Right ventricle myocardium inferior (tissue), 1 donor: ENCODE results near the gene CLTCL1. TPM values are rescaled to one million over a fixed set of nuclear protein-coding genes. Genes with fewer than 3 reads are reported as not detected.
A peak's percentile ranks its signal among the peaks of the same experiment; 100 is the strongest.
"Not testable (repeated sequence)": the region's sequence is repeated elsewhere in the genome, so short reads cannot be mapped to it uniquely, and the experiment has no call there.

Experiments used
- ATAC-seq: fragments of 200-7000 bp; cut with Tn5 transposase; one replicate; pipeline ENCODE4 v1.9.1; 2020; ENCODE audit warnings: mild to moderate bottlenecking, moderate library complexity
- DNase-seq: peaks from one replicate; pipeline ENCODE4 v3.0.0; 2021; ENCODE audit errors: missing footprints
- intact Hi-C: fragments of 100-400 bp; cut with DNase I; formaldehyde crosslinking; loops from one replicate; pipeline ENCODE4 v1.11.0; 2022
- long read RNA-seq: library from polyadenylated mRNA; unstranded; transcript quantifications from one replicate; pipeline ENCODE4 v2.0.0, GENCODE V29; 2021
- total RNA-seq: library from RNA; stranded (reverse); fragmentation: NEBNext Ultra II Directional; extraction: Animal tissue kit (Norgen Biotek cat#: 25700); gene quantifications from one replicate; pipeline ENCODE4 v1.2.1, GENCODE V29; 2021
- donor health status: DM: no; HTN: yes; CAD: no; lungs with severe emphysema.

CLTCL1 gene
- 8.3 TPM for total RNA-seq
- long read RNA-seq, full-length matches to known transcripts: 5 of 8 reads
- long read RNA-seq, partial matches to known transcripts: 1 of 8 reads
- long read RNA-seq, other reads (novel, unspliced or antisense): 2 of 8 reads

DNA sequence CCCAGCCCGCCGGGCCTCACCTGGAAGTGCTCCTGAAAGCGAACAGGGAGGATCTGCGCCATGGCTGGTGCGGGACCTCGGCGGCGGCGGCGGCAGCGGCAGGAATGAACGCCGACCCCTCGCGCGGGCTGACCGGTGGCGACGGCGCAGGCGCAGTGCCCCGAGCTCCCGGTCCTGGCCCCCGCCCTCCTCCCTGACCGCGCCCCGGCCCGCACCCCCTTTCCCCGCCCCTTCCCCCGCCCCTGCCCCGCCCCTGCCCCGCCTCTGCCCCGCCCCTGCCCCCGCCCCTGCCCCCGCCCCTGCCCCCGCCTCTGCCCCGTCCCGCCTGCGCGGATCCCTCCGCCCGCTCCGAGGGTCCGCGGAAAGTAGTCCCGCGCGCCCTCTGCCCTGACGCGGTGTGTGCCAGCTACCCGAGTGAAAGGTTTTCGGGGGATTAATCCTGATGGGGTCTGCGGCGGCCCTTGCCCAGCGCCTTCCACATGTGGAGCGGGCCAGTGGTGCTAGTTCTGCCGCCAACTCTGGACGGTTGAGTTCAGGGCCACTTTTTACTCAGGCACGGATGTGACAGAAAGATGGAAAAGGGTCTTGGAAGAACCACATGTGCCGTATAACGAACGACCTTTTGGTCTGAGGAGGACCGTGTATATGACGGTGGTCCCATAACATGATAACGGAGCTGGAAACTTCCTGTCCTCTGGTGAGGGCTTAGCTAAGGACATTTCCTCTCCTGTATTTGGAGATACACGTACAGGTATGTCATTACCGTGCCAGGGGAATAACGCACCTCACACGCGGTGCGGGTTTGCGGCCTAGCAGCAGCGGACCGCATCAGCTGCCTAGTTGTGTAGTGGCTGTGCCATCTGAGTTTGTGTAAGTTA, at the start of gene CLTCL1:
CLTCL1 (minus strand) TSS at position 140 of the 878 bp plus-strand sequence; CDS start at position 62, 78 bp downstream.
- intact Hi-C loops: loop anchor here (2.0 to 5.0 kb wide), 4 partner anchors 73 to 185 kb away; partner anchors contain the start of genes CDC45, HIRA, MRPL40 and SLC25A1
- DNase-seq: peak; percentile 92
- peak; percentile 90 for ATAC-seq

DNA sequence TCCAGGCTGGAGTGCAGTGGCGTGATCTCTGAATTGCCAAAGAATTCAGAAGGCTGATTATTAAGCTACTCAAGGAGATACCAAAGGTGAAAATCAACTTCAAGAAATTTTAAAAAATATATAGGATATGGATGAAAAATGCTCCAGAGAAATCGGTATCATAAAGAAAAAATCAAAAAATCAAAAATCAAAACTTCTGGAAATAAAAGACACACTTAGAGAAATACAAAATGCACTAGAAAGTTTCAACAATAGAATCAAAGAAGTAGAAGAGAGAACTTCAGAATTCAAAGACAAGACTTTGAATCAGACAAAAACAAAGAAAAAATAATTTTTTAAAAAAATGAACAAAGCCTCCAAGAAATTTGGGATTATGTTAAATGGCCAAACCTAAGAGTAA, 45.6 kb upstream of the CLTCL1 start:
- intact Hi-C loops: no loop called here
- ATAC-seq: no peak
- no peak for DNase-seq

DNA sequence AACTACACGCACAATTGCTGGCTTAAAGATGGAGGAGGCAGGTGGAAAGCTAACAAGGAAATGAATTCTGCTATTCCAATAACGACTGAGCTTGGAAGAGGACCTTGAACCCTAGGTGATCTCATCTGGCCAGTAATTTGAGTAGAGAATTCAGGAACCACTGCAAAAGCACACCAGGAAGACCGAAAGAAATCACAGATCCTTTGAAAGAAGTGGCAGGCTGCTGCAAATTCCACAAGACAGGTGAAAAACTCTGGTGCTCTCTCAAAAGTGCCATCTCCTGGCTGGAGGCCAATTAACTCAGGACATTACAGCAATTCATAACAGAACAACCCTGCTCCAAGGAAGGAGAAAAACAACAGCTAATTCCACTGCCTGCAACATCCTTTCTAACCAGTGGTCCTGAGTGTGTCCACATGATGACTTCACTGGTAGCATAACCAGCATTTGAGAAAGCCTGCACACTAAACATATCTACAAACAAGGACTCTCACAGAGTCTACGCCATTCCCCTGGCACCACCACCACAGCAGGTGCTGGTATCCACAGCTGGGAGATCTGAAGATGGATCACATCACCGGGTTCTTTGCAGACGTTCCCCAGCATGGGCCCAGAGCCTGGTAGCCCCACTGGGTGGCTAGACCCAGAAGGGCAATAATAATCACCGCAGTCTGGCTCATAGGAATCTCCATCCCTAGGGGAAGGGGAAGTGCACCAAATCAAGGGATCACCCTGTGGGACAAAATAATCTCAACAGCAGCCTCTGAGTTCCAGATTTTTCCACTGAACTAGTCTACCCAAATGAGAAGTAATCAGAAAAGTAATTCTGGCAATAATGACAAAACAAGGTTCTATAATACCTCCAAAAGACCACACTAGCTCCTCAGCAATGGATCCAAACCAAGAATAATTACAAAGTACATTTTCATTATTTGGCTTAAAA, 44.9 kb upstream of the CLTCL1 start:
- ATAC-seq: no peak
- DNase-seq: no peak
- intact Hi-C loops: no loop called here

DNA sequence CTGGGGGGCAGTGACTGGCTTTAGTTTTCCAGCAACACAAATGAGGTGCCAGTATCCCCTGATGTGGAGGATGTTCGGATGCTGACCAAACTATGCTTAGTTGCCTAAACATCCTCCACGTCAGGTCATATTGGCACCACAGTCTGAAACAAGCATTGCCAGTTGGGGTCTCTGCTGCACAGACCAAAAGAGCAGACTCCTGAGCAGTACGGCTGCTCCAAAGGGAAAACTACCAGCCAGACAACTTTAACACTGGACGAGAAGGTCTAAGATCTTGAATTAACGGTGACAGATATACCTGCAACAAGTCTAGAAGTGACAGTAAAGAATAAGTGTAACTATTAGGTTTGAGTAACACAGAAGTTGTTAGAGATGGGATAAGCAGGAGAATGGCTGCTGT, 40.5 kb upstream of the CLTCL1 start:
- ATAC-seq (no peak), DNase-seq (no peak)
- intact Hi-C loops: no loop called here

DNA sequence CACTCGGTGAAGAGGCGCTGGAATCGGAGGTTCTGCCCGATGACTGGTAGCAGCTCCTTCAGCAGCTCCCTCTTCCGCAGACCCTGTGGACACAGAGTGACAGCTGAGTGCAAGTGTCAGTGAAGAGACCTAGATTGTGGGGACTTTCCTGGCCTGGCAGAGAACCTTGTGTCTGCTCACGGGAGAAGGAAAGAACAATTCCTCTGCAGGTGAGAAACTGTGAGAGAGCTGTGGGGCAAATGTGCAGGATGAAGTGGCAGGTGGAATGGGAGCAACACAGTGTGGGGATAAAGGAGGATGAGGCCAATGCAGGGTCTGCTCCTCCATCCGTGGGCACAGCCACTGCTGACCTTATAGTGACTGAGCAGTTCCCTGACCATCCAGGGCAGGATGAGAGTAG, 40.0 kb upstream of the CLTCL1 start:
- ATAC-seq: no peak
- intact Hi-C loops: no loop called here
- DNase-seq: no peak

DNA sequence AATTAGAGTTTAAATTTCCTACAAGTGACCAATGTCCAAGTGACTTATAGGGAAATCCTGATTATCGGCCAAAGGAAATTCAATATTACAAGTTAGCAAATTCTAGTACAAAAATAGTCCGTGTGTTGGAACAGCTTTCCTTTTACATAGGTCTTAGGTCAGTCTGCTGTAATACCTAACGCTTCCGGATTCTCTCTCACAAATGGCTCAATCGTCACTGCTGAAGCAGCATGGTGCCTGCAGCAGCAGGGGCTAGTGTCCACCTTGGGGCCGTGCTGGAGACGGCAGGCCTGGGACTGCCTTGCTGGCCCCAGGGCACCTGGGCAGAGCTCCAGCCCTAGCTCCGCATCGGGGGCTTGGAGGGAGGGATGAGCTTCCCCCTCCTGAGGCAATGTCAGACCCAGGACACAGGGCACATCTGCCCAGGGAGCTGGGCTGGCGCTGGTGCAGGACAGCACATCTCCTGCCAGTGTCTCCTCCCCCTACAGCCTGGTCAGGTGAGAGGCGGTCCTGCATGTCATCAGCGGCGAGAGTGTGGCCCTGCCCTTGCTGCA, 39.4 kb upstream of the CLTCL1 start:
- DNase-seq: no peak
- intact Hi-C loops: no loop called here
- no peak for ATAC-seq

DNA sequence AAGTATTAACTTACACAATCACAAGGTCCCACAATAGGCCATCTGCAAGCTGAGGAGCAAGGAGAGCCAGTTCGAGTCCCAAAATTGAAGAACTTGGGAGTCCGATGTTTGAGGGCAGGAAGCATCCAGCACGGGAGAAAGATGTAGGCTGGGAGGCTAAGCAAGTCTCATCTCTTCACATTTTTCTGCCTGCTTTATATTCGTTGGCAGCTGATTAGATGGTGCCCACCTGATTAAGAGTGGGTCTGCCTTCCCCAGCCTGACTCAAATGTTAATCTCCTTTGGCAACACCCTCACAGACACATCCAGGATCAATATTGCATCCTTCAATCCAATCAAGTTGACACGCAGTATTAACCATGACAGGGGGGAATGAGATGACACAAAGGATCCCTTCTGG, 38.7 kb upstream of the CLTCL1 start:
- intact Hi-C loops, DNase-seq, ATAC-seq: not testable (repeated sequence)

DNA sequence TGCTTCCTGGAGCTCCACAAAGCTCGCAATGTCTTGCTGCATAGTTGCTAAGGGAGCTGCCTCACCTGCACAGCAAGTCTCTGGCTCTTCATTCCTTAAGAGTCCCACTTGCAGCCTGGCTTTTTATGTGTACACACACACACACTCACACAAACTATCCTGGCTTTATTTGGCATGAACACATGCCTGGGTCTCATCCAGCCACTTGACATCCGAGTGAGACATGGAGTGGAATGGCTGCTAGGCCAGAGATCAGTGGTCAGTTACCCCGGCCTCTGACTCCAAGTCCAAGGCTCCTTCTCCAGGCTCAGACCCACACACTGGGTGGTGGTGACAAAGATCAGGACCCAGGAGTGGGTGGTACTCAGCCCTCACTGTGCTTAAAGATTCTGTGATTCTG, 37.9 kb upstream of the CLTCL1 start:
- no peak for DNase-seq
- intact Hi-C loops: no loop called here
- peak; percentile 34 for ATAC-seq

DNA sequence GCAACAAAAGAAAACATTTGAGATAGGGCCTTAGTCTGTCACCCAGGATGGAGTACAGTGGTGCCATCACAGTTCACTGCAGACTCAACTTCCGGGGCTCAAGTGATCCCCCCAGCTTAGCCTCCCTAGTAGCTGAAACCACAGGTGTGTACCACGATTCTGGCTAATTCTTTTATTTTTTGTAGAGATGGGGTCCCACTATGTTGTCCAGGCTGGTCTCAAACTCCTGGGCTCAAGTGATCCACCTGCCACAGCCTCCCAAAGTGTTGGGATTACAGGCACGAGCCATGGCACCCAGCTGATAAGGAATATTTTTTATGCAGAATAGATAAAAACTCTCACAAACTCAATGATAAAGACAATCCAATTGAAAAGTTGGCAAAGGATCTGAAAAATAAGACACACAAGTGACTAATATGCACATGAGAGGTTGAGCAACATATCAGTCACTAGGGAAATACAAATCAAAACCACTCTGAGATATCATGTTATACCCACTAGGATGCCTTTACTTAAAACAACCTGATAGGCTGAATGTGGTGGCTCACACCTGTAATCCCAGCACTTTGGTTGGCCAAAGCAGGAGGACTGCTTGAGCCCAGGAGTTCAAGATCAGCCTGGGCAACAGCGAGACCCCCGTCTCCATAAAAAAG, 33.9 kb upstream of the CLTCL1 start:
- ATAC-seq: no peak
- no peak for DNase-seq
- intact Hi-C loops: no loop called here

DNA sequence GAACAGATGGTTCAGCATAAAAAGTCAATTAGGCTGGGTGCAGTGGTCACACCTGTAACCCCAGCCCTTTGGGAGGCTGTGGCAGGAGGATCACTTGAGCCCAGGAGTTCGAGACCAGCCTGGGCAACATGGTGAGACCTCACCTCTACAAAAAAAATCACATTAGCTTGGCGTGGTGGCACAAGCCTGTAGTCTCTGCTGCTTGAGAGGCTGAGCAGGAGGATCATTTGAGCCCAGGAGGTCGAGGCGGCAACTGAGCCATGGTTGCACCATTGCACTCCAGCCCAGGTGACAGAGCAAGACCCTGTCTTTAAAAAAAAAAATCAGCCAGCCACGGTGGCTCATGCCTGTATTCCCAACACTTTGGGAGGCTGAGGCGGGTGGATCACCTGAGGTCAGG, 31.9 kb upstream of the CLTCL1 start:
- DNase-seq, intact Hi-C loops, ATAC-seq: not testable (repeated sequence)

DNA sequence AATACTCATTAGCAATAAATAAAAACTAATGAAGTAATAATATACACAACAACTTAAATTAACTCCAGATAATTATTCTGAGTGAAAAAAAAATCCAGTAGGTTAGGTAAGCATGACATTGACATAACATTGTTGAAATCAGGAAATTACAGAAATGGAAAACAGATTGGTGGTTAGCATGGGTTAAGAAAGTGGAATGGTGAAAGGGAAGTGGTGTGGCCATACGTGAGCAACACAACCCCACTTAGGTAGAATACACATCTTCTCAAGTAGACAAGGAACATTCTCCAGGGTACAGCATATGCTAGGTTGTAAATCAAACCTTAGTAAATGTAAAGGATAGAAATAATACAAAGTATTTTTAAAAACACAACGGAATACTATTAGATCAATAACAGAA, 30.2 kb upstream of the CLTCL1 start:
- DNase-seq (no peak), ATAC-seq (no peak)
- intact Hi-C loops: no loop called here

DNA sequence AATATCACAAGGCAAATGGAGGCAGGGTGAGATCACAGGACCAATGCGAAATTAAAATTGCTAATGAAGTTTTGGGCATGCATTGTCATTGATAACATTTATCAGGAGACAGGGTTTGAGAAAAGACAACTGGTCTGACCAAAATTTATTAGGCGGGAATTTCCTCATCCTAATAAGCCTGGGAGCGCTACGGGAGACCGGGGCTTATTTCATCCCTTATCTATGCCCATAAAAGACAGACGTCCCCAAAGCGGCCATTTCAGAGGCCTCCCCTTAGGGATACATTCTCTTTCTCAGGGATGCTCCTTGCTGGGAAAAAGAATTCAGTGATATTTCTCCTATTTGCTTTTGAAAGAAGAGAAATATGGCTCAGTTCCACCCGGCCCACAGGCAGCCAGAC, 28.6 kb upstream of the CLTCL1 start:
- intact Hi-C loops, DNase-seq, ATAC-seq: not testable (repeated sequence)

DNA sequence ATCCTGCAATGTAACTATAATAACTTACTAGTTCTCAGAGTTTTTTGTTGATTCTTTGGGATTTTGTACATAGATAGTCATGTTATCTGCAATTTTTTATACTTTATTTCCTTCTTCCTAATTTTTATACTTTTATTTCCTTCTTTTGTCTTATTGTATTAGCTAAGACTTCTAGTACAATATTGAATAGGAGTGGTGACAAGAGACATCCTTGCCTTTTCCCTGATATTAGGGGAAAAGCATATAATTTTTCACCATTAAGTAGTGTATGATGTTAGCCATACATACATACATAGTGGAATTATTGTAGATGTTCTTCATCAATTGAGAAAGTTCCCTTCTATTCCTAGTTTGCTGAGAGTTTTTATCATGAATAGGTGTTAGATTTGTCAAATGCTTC, 27.8 kb upstream of the CLTCL1 start:
- no peak for ATAC-seq
- intact Hi-C loops: no loop called here
- DNase-seq: no peak

DNA sequence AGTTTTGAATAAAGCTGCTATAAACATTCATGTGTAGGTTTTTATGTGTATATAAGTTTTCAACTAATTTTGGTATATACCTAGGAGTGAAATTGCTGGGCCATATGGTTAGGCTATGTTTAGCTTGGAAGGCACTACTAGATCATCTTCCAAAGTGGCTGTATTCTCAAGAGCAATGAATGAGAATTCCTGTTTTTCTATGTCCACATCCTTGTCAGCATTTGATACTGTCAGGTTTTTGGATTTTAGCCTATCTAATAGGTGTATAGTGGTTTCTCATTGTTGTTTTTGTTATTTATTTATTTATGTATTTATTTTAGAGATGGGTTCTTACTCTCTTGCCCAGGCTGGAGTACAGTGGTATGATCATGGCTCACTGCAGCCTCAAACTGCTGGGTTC, 26.3 kb upstream of the CLTCL1 start:
- DNase-seq (no peak), ATAC-seq (no peak)
- intact Hi-C loops: no loop called here

DNA sequence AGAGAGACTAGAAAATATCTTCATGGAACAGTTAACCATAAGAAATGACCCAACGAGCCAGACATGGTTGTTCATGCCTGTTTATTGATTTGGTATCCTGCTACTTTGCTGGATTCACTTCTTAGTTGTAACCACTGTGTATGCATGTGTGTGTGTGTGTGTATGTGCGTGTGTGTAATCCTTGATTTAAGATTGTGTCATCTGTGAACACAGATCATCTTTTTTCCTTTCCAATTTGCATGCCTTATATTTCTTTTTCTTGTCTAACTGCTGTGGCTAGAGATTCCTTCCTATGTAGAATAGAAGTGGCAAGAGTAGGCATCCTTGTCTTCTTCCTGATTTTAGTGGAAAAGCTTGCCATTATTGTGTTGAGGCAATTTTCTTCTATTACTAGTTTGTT, 16.4 kb upstream of the CLTCL1 start:
- DNase-seq (no peak), ATAC-seq (no peak)
- intact Hi-C loops: loop anchor here (10.0 kb wide), 1 partner anchor 327 kb away; no protein-coding TSS in a partner anchor

DNA sequence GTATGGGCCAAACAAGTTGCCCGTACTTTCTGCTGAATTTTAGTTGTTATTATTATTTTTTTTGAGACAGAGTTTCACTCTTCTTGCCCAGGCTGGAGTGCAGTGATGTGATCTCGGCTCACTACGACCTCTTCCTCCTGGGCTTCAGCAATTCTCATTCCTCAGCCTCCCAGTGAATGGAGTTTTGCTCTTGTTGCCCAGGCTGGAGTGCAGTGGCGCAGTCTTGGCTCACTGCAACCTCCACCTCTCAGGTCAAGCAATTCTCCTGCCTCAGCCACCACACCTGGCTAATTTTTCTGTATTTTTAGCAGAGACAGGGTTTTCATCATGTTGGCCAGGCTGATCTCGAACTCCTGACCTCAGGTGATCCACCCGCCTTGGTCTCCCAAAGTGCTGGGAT, 15.0 kb upstream of the CLTCL1 start:
- not testable (repeated sequence) for DNase-seq, ATAC-seq
- intact Hi-C loops: loop anchor here (10.0 kb wide), 1 partner anchor 328 kb away; no protein-coding TSS in a partner anchor

DNA sequence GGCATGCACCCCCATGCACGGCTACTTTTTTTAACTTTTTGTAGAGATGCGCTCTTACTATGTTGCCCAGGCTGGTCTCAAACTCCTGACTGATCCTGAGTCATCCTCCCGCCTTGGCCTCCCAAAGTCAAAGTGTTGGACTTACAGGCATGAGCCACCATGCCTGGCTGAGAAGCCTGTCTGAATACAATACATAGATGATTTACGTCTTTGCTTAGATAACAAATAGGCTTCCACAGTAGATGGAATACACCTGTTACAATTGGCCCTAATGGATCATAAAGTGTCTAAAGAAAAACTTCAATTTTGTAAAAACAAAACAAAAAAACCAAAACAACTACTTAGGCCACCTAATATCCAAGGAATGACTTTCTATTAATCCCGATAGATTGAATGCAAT, 13.0 kb upstream of the CLTCL1 start:
- DNase-seq (no peak), ATAC-seq (no peak)
- intact Hi-C loops: loop anchor here (10.0 kb wide), 1 partner anchor 330 kb away; no protein-coding TSS in a partner anchor

DNA sequence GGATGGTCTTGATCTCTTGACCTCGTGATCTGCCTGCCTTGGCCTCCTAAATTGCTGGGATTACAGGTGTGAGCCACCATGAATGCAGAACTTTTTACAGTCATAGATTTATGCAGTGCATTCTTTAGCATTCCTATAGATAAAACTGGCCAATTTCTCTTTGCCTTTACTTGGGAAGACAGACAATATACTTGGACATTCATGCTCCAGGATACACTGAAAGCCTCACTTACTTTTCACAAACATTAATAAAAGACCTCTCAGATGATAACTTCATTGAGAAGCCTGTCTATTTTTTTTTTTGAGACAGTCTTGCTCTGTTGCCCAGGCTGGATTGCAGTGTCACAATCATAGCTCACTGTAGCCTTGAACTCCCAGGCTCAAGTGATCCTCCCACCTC, 12.3 kb upstream of the CLTCL1 start:
- DNase-seq (no peak), ATAC-seq (no peak)
- intact Hi-C loops: loop anchor here (10.0 kb wide), 1 partner anchor 331 kb away; no protein-coding TSS in a partner anchor
